RWPE2 (cell line): Measurements from ENCODE around the gene GLRX3.
A peak's percentile ranks its signal among the peaks of the same experiment; 100 is the strongest.

Experiments
- ATAC-seq: fragments of 200-7000 bp; cut with Tn5 transposase; 3 replicates; pipeline ENCODE4 v1.9.1; 2021; ENCODE audit warnings: low read depth
- DNase-seq: peaks from one replicate; pipeline ENCODE4 v3.0.0-alpha.2; 2020; ENCODE audit warnings: low spot score
- H3K27ac ChIP-seq: fragments of 450-650 bp; 2 replicates; pipeline ENCODE4 v1.5.1; 2017; ENCODE audit warnings: mild to moderate bottlenecking; ENCODE audit not compliant: poor library complexity, severe bottlenecking
- H3K27me3 ChIP-seq: fragments of 250-450 bp; sonication (Bioruptor Pico); 2 replicates; pipeline ENCODE4 v1.5.1; 2021; ENCODE audit warnings: mild to moderate bottlenecking, moderate library complexity; ENCODE audit not compliant: insufficient read depth, poor library complexity, severe bottlenecking
- H3K36me3 ChIP-seq: fragments of 250-450 bp; sonication (Bioruptor Pico); 2 replicates; pipeline ENCODE4 v1.5.1; 2020; ENCODE audit warnings: low read depth, mild to moderate bottlenecking, moderate library complexity
- H3K4me1 ChIP-seq: fragments of 250-450 bp; sonication (Bioruptor Pico); 2 replicates; pipeline ENCODE4 v1.5.1; 2021; ENCODE audit warnings: mild to moderate bottlenecking, moderate library complexity; ENCODE audit not compliant: insufficient read depth, poor library complexity, severe bottlenecking
- H3K4me3 ChIP-seq: fragments of 250-450 bp; sonication (Bioruptor Pico); 2 replicates; pipeline ENCODE4 v1.5.1; 2021; ENCODE audit warnings: mild to moderate bottlenecking, moderate library complexity; ENCODE audit not compliant: severe bottlenecking
- H3K9me3 ChIP-seq: fragments of 250-450 bp; sonication (Bioruptor Pico); 2 replicates; pipeline ENCODE4 v1.5.1; 2021; ENCODE audit warnings: mild to moderate bottlenecking, moderate library complexity; ENCODE audit not compliant: severe bottlenecking
- CTCF ChIP-seq: fragments of 450-650 bp; IDR thresholded peaks from one replicate; pipeline ENCODE4 v1.5.1; 2017; ENCODE audit warnings: mild to moderate bottlenecking, moderate library complexity; ENCODE audit not compliant: poor library complexity, severe bottlenecking

The GLRX3 gene

GRCh38 chr10:130218181-130218641 is 82.0 kb downstream of the GLRX3 start:
- peak; percentile 11 for DNase-seq
- H3K9me3 ChIP-seq: no peaks in the 10 kb centered on the region
- H3K27me3 ChIP-seq: no peaks in the 10 kb centered on the region
- H3K4me1 ChIP-seq: no peaks in the 10 kb centered on the region
- no peaks in the 10 kb centered on the region for H3K36me3 ChIP-seq
- no peak overlapping the region for H3K4me3 ChIP-seq
- TF ChIP-seq CTCF: no peak
- H3K27ac ChIP-seq: no peak overlapping the region
- ATAC-seq: no peak

GRCh38 chr10:130218936-130219335 is 82.7 kb downstream of the GLRX3 start:
- Histone ChIP-seq H3K36me3 (no peaks in the 10 kb centered on the region), H3K4me3 (no peak overlapping the region), H3K27me3 (no peaks in the 10 kb centered on the region), H3K27ac (no peak overlapping the region), H3K9me3 (no peaks in the 10 kb centered on the region), H3K4me1 (no peaks in the 10 kb centered on the region)
- DNase-seq (peak; percentile 51), ATAC-seq (no peak)
- no peak for TF ChIP-seq CTCF

GRCh38 chr10:130220251-130221185 is 84.3 kb downstream of the GLRX3 start:
- no peaks in the 10 kb centered on the region for H3K27me3 ChIP-seq
- H3K4me1 ChIP-seq: no peaks in the 10 kb centered on the region
- H3K36me3 ChIP-seq: no peaks in the 10 kb centered on the region
- H3K9me3 ChIP-seq: no peaks in the 10 kb centered on the region
- no peak overlapping the region for H3K27ac ChIP-seq
- ATAC-seq (no peak), DNase-seq (peak; percentile 27)
- H3K4me3 ChIP-seq: no peak overlapping the region
- TF ChIP-seq CTCF: no peak

GRCh38 chr10:130221456-130222375 is 85.5 kb downstream of the GLRX3 start:
- TF ChIP-seq CTCF: no peak
- Histone ChIP-seq H3K4me1 (no peaks in the 10 kb centered on the region), H3K4me3 (no peak overlapping the region), H3K9me3 (no peaks in the 10 kb centered on the region), H3K36me3 (no peaks in the 10 kb centered on the region), H3K27me3 (no peaks in the 10 kb centered on the region), H3K27ac (no peak overlapping the region)
- peak; percentile 23 for DNase-seq
- ATAC-seq: no peak
